NCI-H774 (cell line): ENCODE results near the gene IRF7.

Experiments
- DNase-seq: peaks from one replicate; lab custom pipeline; 2025; lab: John Stamatoyannopoulos, UW

The IRF7 gene

GRCh38 chr11:607971-608659, 7.6 kb downstream of the IRF7 start:
- DNase-seq = no peak

GRCh38 chr11:607020-607780, 8.6 kb downstream of the IRF7 start:
- no peak for DNase-seq

GRCh38 chr11:606245-606644, 9.5 kb downstream of the IRF7 start:
- DNase-seq = no peak

GRCh38 chr11:605286-606129, 10.2 kb downstream of the IRF7 start:
- DNase-seq = no peak

- no peak for DNase-seq
Observed at GRCh38 chr11:603154-603553, 12.6 kb downstream of the IRF7 start.

- DNase-seq = no peak
Observed at GRCh38 chr11:601573-602245, 14.0 kb downstream of the IRF7 start.

GRCh38 chr11:598005-598680, 17.6 kb downstream of the IRF7 start:
- no peak for DNase-seq

GRCh38 chr11:597166-597725, 18.5 kb downstream of the IRF7 start:
- no peak for DNase-seq

GRCh38 chr11:596374-596773, 19.4 kb downstream of the IRF7 start:
- DNase-seq = no peak

GRCh38 chr11:595400-595799, 20.4 kb downstream of the IRF7 start:
- no peak for DNase-seq

- no peak for DNase-seq
Observed at GRCh38 chr11:593347-593746, 22.4 kb downstream of the IRF7 start.

- DNase-seq = no peak
Observed at GRCh38 chr11:592918-593317, 22.8 kb downstream of the IRF7 start.

- no peak for DNase-seq
Observed at GRCh38 chr11:592501-592900, 23.2 kb downstream of the IRF7 start.

GRCh38 chr11:590997-591396, 24.8 kb downstream of the IRF7 start:
- DNase-seq = no peak

GRCh38 chr11:589798-590197, 26.0 kb downstream of the IRF7 start:
- no peak for DNase-seq

GRCh38 chr11:587978-588380, 27.8 kb downstream of the IRF7 start:
- no peak for DNase-seq

GRCh38 chr11:587546-587945, 28.2 kb downstream of the IRF7 start:
- DNase-seq = no peak

GRCh38 chr11:586376-587316, 29.1 kb downstream of the IRF7 start:
- no peak for DNase-seq

- DNase-seq = no peak
Observed at GRCh38 chr11:584287-584686, 31.5 kb downstream of the IRF7 start.

GRCh38 chr11:581752-582151, 34.0 kb downstream of the IRF7 start:
- no peak for DNase-seq
